Measurements from ENCODE around the gene GP1BB. TPM values are rescaled to one million over a fixed set of nuclear protein-coding genes. Genes with fewer than 3 reads are reported as not detected.

GP1BB gene
- total RNA-seq, 1 experiment from 2014 or later, result 4.9 TPM

- Histone ChIP-seq H3K27ac (no peak overlapping the region), H3K27me3 (replicated peaks) (no peaks in the 10 kb centered on the region), H3K9me3 (replicated peaks) (no peaks in the 10 kb centered on the region), H3K4me1 (replicated peaks) (no peaks in the 10 kb centered on the region), H3K4me3 (no peak overlapping the region), H3K36me3 (no peaks in the 10 kb centered on the region)
- no peak for DNase-seq (ENCODE audit: low read depth in 1 of 2, low spot score in 2 of 2)
Measured at GRCh38 chr22:19767427-19768341, 44.3 kb downstream of the GP1BB start.

DNA sequence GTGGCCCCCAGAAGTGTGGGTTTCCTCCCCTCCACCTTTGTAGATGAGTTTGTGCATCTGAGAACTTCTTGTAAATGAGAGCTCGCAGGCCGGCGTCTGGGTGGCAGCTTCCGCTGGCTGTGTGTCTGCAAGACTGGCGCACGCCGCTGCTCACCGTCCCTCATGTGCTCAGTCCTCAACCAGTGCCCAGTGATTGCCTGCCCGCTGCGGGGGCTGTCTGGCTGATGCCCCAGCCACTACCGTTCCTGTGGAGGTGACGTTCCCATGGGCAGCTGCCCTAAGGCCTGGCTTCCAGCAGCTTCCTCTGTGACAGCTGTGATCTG lies 46.0 kb downstream of the GP1BB start:
- Histone ChIP-seq H3K9me3 (replicated peaks) (no peaks in the 10 kb centered on the region), H3K27me3 (replicated peaks) (no peaks in the 10 kb centered on the region), H3K4me1 (replicated peaks) (no peaks in the 10 kb centered on the region), H3K27ac (no peak overlapping the region), H3K36me3 (no peaks in the 10 kb centered on the region), H3K4me3 (no peak overlapping the region)
- DNase-seq (ENCODE audit: low read depth in 1 of 2, low spot score in 2 of 2), result no peak

DNA sequence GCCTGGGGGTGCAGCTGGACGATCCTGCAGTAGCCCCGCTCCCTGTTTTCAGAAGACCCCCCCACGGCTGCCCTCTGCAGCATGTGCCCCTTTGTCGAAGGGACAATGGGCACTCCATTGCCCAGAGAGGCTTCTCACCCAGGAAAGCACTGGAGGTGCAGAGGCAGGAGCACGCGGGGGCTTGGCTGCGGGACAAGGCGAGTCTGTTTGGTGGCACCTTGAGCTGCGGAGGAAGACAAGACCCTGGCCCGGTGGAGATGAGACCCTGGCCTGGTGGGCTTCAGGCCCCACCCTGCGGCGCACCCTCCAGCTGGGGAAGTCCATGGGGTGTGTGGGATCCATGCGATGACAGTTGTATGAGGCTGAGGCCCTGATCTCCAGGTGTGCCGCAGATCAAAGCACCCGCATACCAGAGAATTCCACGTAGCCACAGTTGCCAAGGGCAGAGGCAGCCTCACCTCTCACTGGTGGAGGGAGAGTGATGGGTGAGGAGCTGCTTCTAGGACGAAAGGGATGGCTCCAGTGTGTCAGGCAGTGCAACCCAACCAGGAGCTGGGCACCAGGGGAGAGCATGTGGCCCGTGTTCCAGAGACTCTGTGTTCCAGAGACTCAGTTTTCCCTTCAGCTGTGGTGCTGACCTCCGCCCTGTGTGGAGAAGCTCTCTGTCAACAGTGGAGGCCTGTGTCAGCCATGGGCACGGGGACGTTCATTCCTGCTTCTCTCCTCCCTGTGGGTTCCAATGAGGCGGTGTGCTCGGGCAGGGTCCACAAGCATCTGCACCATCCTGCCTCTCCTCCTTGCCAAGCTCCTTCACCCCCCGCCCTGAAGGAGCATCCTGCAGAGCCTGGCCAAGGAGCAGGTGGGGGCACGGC lies 47.2 kb downstream of the GP1BB start:
- Histone ChIP-seq H3K4me3 (no peak overlapping the region), H3K36me3 (no peaks in the 10 kb centered on the region), H3K4me1 (replicated peaks) (no peaks in the 10 kb centered on the region), H3K27me3 (replicated peaks) (no peaks in the 10 kb centered on the region), H3K27ac (no peak overlapping the region), H3K9me3 (replicated peaks) (no peaks in the 10 kb centered on the region)
- no peak for DNase-seq (ENCODE audit: low read depth in 1 of 2, low spot score in 2 of 2)

DNA sequence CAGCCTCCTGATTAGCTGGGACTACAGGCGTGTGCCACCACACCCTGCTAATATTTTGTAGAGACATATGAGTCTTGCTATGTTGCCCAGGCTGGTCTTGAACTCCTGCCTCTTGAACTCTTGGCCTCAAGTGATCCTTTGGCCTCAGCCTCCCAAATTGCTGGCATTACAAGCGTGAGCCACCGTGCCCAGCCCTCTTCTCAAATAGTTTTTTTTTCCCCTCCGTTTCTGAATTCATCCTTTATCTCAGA lies 49.0 kb downstream of the GP1BB start:
- H3K27ac ChIP-seq, result no peak overlapping the region
- DNase-seq (ENCODE audit: low read depth in 1 of 2, low spot score in 2 of 2), result no peak
- H3K9me3 ChIP-seq (replicated peaks), result no peaks in the 10 kb centered on the region

DNA sequence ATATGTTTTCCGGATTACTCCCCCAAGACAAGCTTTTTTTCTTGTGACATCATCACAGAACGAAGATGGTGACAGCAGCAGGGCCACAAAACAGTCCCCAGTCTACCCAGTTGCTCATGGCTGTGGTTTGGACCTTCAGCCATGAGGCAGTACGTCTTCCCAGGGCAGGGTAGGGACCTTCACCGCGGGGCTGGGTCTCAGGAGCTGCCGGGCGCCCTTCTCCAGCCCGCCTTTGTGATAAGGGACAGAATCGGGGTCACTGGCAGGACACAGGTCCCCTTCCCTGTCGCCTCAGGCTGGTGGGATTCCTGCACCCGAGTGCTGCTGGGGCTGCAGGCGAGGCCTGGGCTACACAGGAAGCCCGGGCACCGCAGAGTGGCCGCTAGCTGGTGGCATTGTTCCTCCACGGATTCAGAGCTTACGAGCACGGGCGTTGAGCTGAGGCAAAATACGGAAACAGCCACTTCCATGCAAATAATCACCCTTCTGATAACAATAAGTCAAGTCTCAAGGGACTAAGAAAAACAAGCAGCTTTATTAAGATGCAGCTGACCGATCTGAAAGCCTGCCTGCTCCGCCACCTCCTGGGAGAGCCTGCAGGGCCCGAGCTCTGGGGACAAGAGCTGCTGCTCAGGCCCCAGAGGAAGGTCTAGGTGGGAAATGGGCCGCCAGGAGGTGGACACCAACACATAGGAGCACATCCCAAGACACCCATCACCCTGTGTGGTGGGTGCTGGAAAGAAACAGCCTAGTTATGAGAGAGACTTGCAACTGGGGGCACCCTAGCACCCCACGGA lies 49.5 kb downstream of the GP1BB start:
- Histone ChIP-seq H3K9me3 (replicated peaks) (no peaks in the 10 kb centered on the region), H3K27ac (no peak overlapping the region), H3K4me1 (replicated peaks) (no peaks in the 10 kb centered on the region), H3K4me3 (no peak overlapping the region), H3K36me3 (no peaks in the 10 kb centered on the region), H3K27me3 (replicated peaks) (no peaks in the 10 kb centered on the region)
- no peak for DNase-seq (ENCODE audit: low read depth in 1 of 2, low spot score in 2 of 2)

More for the DNA sequence above, 49.0 kb downstream of the GP1BB start:
- H3K4me3 ChIP-seq, result no peak overlapping the region
- no peaks in the 10 kb centered on the region for H3K36me3 ChIP-seq
- no peaks in the 10 kb centered on the region for H3K27me3 ChIP-seq (replicated peaks)
- no peaks in the 10 kb centered on the region for H3K4me1 ChIP-seq (replicated peaks)

DNA sequence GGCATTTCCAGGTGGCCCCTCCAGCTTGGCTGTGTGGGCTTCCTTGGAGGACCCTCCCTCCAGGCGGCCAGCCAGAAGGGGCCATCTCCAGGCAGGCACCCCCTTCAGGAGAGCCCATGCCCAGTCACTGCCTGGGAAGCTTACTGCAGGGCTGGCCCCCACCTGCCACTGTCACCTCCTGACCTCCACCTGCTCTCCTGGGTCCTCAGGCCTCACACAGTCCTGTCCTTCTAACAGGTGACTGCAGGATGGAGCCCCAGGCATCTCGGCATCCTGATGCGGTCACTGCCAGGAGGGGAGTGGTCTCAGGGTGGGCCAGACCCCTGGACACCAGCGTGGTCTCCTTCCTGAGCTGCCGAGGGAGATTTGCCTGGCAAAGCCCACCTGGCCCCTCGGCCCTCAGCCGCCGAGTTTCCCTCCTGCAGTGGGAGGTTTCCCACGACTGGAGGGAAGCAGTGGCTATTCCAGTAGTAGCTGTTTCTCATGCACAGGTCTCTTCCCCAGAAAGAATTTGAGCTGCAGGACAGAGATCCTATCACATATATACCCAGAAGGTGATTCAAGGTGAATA lies 50.2 kb downstream of the GP1BB start:
- Histone ChIP-seq H3K4me3 (no peak overlapping the region), H3K9me3 (replicated peaks) (no peaks in the 10 kb centered on the region), H3K27ac (no peak overlapping the region), H3K27me3 (replicated peaks) (no peaks in the 10 kb centered on the region), H3K4me1 (replicated peaks) (no peaks in the 10 kb centered on the region), H3K36me3 (no peaks in the 10 kb centered on the region)
- no peak for DNase-seq (ENCODE audit: low read depth in 1 of 2, low spot score in 2 of 2)

Other genes starting within 250 kb of the GP1BB start
- 128 and 158 TPM in 2 replicates for gene UFD1, start 244.3 kb upstream of the GP1BB start, total RNA-seq (2014; rRNA removed; shearing (Covaris generic))
- gene CDC45, start 243.6 kb upstream of the GP1BB start, total RNA-seq (2014; rRNA removed; shearing (Covaris generic)), result 59.6 and 72.5 TPM in 2 replicates
- not detected in 2 replicates for gene CLDN5, start 199.1 kb upstream of the GP1BB start, total RNA-seq (2014; rRNA removed; shearing (Covaris generic))
- gene SEPTIN5, start 9.0 kb upstream of the GP1BB start, total RNA-seq (2014; rRNA removed; shearing (Covaris generic)), result 8.8 and 13.3 TPM in 2 replicates
- gene TBX1, start 37.2 kb downstream of the GP1BB start, total RNA-seq (2014; rRNA removed; shearing (Covaris generic)), result 0.31 and 0.61 TPM in 2 replicates
- gene GNB1L, start 131.3 kb downstream of the GP1BB start, total RNA-seq (2014; rRNA removed; shearing (Covaris generic)), result 12.2 and 17.7 TPM in 2 replicates
- gene RTL10, start 131.3 kb downstream of the GP1BB start, total RNA-seq (2014; rRNA removed; shearing (Covaris generic)), result 11.5 and 11.7 TPM in 2 replicates
- 288 and 492 TPM in 2 replicates for gene COMT, start 218.2 kb downstream of the GP1BB start, total RNA-seq (2014; rRNA removed; shearing (Covaris generic))
- gene TXNRD2, start 218.3 kb downstream of the GP1BB start, total RNA-seq (2014; rRNA removed; shearing (Covaris generic)), result 25.5 and 42.5 TPM in 2 replicates